ENCODE results near the gene DVL3.
"Not testable (repeated sequence)": the region's sequence is repeated elsewhere in the genome, so short reads cannot be mapped to it uniquely, and the experiment has no call there.

Gene DVL3

GRCh38 chr3:184158404-184158803 is 3.2 kb downstream of the DVL3 start:
- Histone ChIP-seq H3K36me3 (ENCODE audit: low read length) (no peaks in the 10 kb centered on the region), H4K20me1 (ENCODE audit: low read depth, low read length) (no peaks in the 10 kb centered on the region), H3K4me2 (ENCODE audit: low read depth, low read length, poor library complexity, severe bottlenecking) (no peak overlapping the region), H3K9ac (ENCODE audit: low read length) (no peak overlapping the region), H3F3A (ENCODE audit: insufficient read depth) (peaks cover 12% of the 10 kb centered on the region), H3K4me3 (ENCODE audit: insufficient read depth, low read length, poor library complexity, severe bottlenecking) (no peak overlapping the region), H3K79me2 (ENCODE audit: insufficient read depth, low read length) (peaks cover 39% of the 10 kb centered on the region), H2AFZ (ENCODE audit: low read depth, low read length, severe bottlenecking) (no peak overlapping the region), H3K9me2 (replicated peaks; ENCODE audit: insufficient read depth, low read length) (no peaks in the 10 kb centered on the region), H3K9me3 (ENCODE audit: insufficient read depth, low read length) (no peaks in the 10 kb centered on the region), H3K27ac (ENCODE audit: low read depth, low read length) (no peak overlapping the region), H3K27me3 (ENCODE audit: low read length) (no peaks in the 10 kb centered on the region)
- TF ChIP-seq EZH2phosphoT487 (conservative IDR thresholded peaks at IDR 0.05; ENCODE audit: low read length) (no peak), CTCF (IDR thresholded peaks at IDR 0.05; ENCODE audit: insufficient read depth, low read length, poor library complexity, severe bottlenecking) (no peak)

GRCh38 chr3:184160456-184160855 is 5.3 kb downstream of the DVL3 start:
- peaks cover 39% of the 10 kb centered on the region for H3K79me2 ChIP-seq (ENCODE audit: insufficient read depth, low read length)
- H3K4me3 ChIP-seq (ENCODE audit: insufficient read depth, low read length, poor library complexity, severe bottlenecking) = no peak overlapping the region
- no peak for TF ChIP-seq CTCF (IDR thresholded peaks at IDR 0.05; ENCODE audit: insufficient read depth, low read length, poor library complexity, severe bottlenecking)
- no peak for TF ChIP-seq EZH2phosphoT487 (conservative IDR thresholded peaks at IDR 0.05; ENCODE audit: low read length)
- H3F3A ChIP-seq (ENCODE audit: insufficient read depth) = no peaks in the 10 kb centered on the region
- H3K36me3 ChIP-seq (ENCODE audit: low read length) = no peaks in the 10 kb centered on the region
- no peak overlapping the region for H3K9ac ChIP-seq (ENCODE audit: low read length)
- H3K4me2 ChIP-seq (ENCODE audit: low read depth, low read length, poor library complexity, severe bottlenecking) = no peak overlapping the region
- H2AFZ ChIP-seq (ENCODE audit: low read depth, low read length, severe bottlenecking) = no peak overlapping the region
- H4K20me1 ChIP-seq (ENCODE audit: low read depth, low read length) = no peaks in the 10 kb centered on the region
- no peak overlapping the region for H3K27ac ChIP-seq (ENCODE audit: low read depth, low read length)
- H3K27me3 ChIP-seq (ENCODE audit: low read length) = no peaks in the 10 kb centered on the region
- no peaks in the 10 kb centered on the region for H3K9me2 ChIP-seq (replicated peaks; ENCODE audit: insufficient read depth, low read length)
- H3K9me3 ChIP-seq (ENCODE audit: insufficient read depth, low read length) = no peaks in the 10 kb centered on the region

- H3K9ac ChIP-seq (ENCODE audit: low read length); H3K9me3 ChIP-seq (ENCODE audit: insufficient read depth, low read length); H3K9me2 ChIP-seq (replicated peaks; ENCODE audit: insufficient read depth, low read length); H3K36me3 ChIP-seq (ENCODE audit: low read length); H3F3A ChIP-seq (ENCODE audit: insufficient read depth); H3K4me2 ChIP-seq (ENCODE audit: low read depth, low read length, poor library complexity, severe bottlenecking); H3K4me3 ChIP-seq (ENCODE audit: insufficient read depth, low read length, poor library complexity, severe bottlenecking); H2AFZ ChIP-seq (ENCODE audit: low read depth, low read length, severe bottlenecking); H4K20me1 ChIP-seq (ENCODE audit: low read depth, low read length); H3K27ac ChIP-seq (ENCODE audit: low read depth, low read length); H3K27me3 ChIP-seq (ENCODE audit: low read length): not testable (repeated sequence)
- peaks cover 19% of the 10 kb centered on the region for H3K79me2 ChIP-seq (ENCODE audit: insufficient read depth, low read length)
These were observed 7.4 kb downstream of the DVL3 start for GRCh38 chr3:184162571-184163070.

GRCh38 chr3:184164648-184165330 is 9.6 kb downstream of the DVL3 start:
- no peak for TF ChIP-seq CTCF (IDR thresholded peaks at IDR 0.05; ENCODE audit: insufficient read depth, low read length, poor library complexity, severe bottlenecking)
- no peak for TF ChIP-seq EZH2phosphoT487 (conservative IDR thresholded peaks at IDR 0.05; ENCODE audit: low read length)
- no peaks in the 10 kb centered on the region for H3F3A ChIP-seq (ENCODE audit: insufficient read depth)
- H3K9ac ChIP-seq (ENCODE audit: low read length) = no peak overlapping the region
- H3K4me3 ChIP-seq (ENCODE audit: insufficient read depth, low read length, poor library complexity, severe bottlenecking) = no peak overlapping the region
- H2AFZ ChIP-seq (ENCODE audit: low read depth, low read length, severe bottlenecking) = no peak overlapping the region
- no peaks in the 10 kb centered on the region for H3K27me3 ChIP-seq (ENCODE audit: low read length)
- no peak overlapping the region for H3K27ac ChIP-seq (ENCODE audit: low read depth, low read length)
- peaks cover 7% of the 10 kb centered on the region; the same call in 1 of the 2 replicates for H3K79me2 ChIP-seq (ENCODE audit: insufficient read depth, low read length)
- H3K36me3 ChIP-seq (ENCODE audit: low read length) = no peaks in the 10 kb centered on the region
- no peaks in the 10 kb centered on the region for H3K9me2 ChIP-seq (replicated peaks; ENCODE audit: insufficient read depth, low read length)
- H3K9me3 ChIP-seq (ENCODE audit: insufficient read depth, low read length) = no peaks in the 10 kb centered on the region
- H4K20me1 ChIP-seq (ENCODE audit: low read depth, low read length) = no peaks in the 10 kb centered on the region
- no peak overlapping the region for H3K4me2 ChIP-seq (ENCODE audit: low read depth, low read length, poor library complexity, severe bottlenecking)

Measured in SU-DHL-6 (cell line).